Activated T-cell treated with anti-CD3 and anti-CD28 coated beads, Interleukin-2, amount 50 U/mL, for 48 hours (primary cell): ENCODE data around the gene TFAP2E.
"Not testable (repeated sequence)": the region's sequence is repeated elsewhere in the genome, so short reads cannot be mapped to it uniquely, and the experiment has no call there.

Experiments used
- DNase-seq, 2 experiments: peaks; one replicate each; pipeline ENCODE4 v3.0.0-alpha.2; 2020

The TFAP2E gene

GRCh38 chr1:35574655-35575415 lies 1.7 kb downstream of the TFAP2E start:
- DNase-seq, result no peak

- no peak for DNase-seq
Measured at GRCh38 chr1:35575416-35575958, 2.4 kb downstream of the TFAP2E start.

GRCh38 chr1:35576061-35576765 lies 3.1 kb downstream of the TFAP2E start:
- DNase-seq, result no peak

- DNase-seq, result not testable (repeated sequence)
Measured at GRCh38 chr1:35576766-35577070, 3.6 kb downstream of the TFAP2E start.

GRCh38 chr1:35577071-35577998 lies 4.2 kb downstream of the TFAP2E start:
- peak; percentile 73 to 77 for DNase-seq

GRCh38 chr1:35580949-35581388 lies 7.9 kb downstream of the TFAP2E start:
- DNase-seq, result no peak

- not testable (repeated sequence) for DNase-seq
Measured at GRCh38 chr1:35581621-35582020, 8.5 kb downstream of the TFAP2E start.

GRCh38 chr1:35585281-35585680 lies 12.2 kb downstream of the TFAP2E start:
- no peak for DNase-seq

GRCh38 chr1:35585805-35586204 lies 12.7 kb downstream of the TFAP2E start:
- DNase-seq, result not testable (repeated sequence)

- no peak for DNase-seq
Measured at GRCh38 chr1:35586808-35587207, 13.7 kb downstream of the TFAP2E start.

- DNase-seq, result no peak
Measured at GRCh38 chr1:35587736-35588135, 14.6 kb downstream of the TFAP2E start.

GRCh38 chr1:35588197-35588910 lies 15.2 kb downstream of the TFAP2E start:
- no peak for DNase-seq

GRCh38 chr1:35589516-35590427 lies 16.7 kb downstream of the TFAP2E start:
- DNase-seq, result peak in 1 of 2 experiments; percentile 10

- peak in 1 of 2 experiments; percentile 6 for DNase-seq
Measured at GRCh38 chr1:35590476-35591040, 17.4 kb downstream of the TFAP2E start.

GRCh38 chr1:35591211-35591610 lies 18.1 kb downstream of the TFAP2E start:
- DNase-seq, result peak in 1 of 2 experiments; percentile 14

GRCh38 chr1:35592991-35593769 lies 20.1 kb downstream of the TFAP2E start:
- no peak for DNase-seq

GRCh38 chr1:35594005-35594760 lies 21.1 kb downstream of the TFAP2E start:
- no peak for DNase-seq

- no peak for DNase-seq
Measured at GRCh38 chr1:35595684-35596083, 22.6 kb downstream of the TFAP2E start.

- DNase-seq, result no peak
Measured at GRCh38 chr1:35597870-35598269, 24.8 kb downstream of the TFAP2E start.
